HG03432 (cell line): ENCODE measurements around the gene PTGES.

ENCODE experiments used
- ATAC-seq: cut with Tn5 transposase; IDR thresholded peaks from one replicate; pipeline ENCODE4 v1.9.1; 2021; ENCODE audit warnings: mild to moderate bottlenecking, moderate library complexity; ENCODE audit not compliant: unreplicated experiment

The PTGES gene

GRCh38 chr9:129720865-129721545 lies 31.8 kb downstream of the PTGES start:
- no peak for ATAC-seq

- no peak for ATAC-seq
These were observed 32.5 kb downstream of the PTGES start for GRCh38 chr9:129720181-129720864.

GRCh38 chr9:129719135-129719534 lies 33.7 kb downstream of the PTGES start:
- no peak for ATAC-seq

GRCh38 chr9:129718647-129719046 lies 34.2 kb downstream of the PTGES start:
- no peak for ATAC-seq

- ATAC-seq: no peak
These were observed 34.9 kb downstream of the PTGES start for GRCh38 chr9:129717991-129718390.

- no peak for ATAC-seq
These were observed 36.8 kb downstream of the PTGES start for GRCh38 chr9:129716091-129716490.

- ATAC-seq: no peak
These were observed 38.3 kb downstream of the PTGES start for GRCh38 chr9:129714511-129715061.

GRCh38 chr9:129713402-129713679 lies 39.5 kb downstream of the PTGES start:
- no peak for ATAC-seq

- no peak for ATAC-seq
These were observed 40.0 kb downstream of the PTGES start for GRCh38 chr9:129712634-129713401.

- ATAC-seq: no peak
These were observed 42.7 kb downstream of the PTGES start for GRCh38 chr9:129710169-129710453.

GRCh38 chr9:129709438-129710168 lies 43.2 kb downstream of the PTGES start:
- no peak for ATAC-seq

GRCh38 chr9:129708793-129709192 lies 44.0 kb downstream of the PTGES start:
- no peak for ATAC-seq

- ATAC-seq: no peak
These were observed 48.0 kb downstream of the PTGES start for GRCh38 chr9:129704807-129705206.

- no peak for ATAC-seq
These were observed 49.0 kb downstream of the PTGES start for GRCh38 chr9:129703667-129704355.

- no peak for ATAC-seq
These were observed 50.0 kb downstream of the PTGES start for GRCh38 chr9:129702589-129703520.

GRCh38 chr9:129701549-129701948 lies 51.3 kb downstream of the PTGES start:
- ATAC-seq: no peak

GRCh38 chr9:129701054-129701453 lies 51.8 kb downstream of the PTGES start:
- ATAC-seq: no peak

GRCh38 chr9:129698254-129698757 lies 54.5 kb downstream of the PTGES start:
- no peak for ATAC-seq

GRCh38 chr9:129697656-129698253 lies 55.1 kb downstream of the PTGES start:
- ATAC-seq: no peak
